Stimulated activated CD8-positive, alpha-beta memory T cell treated with anti-CD3 and anti-CD28 coated beads, Interleukin-4, amount 100 ng/mL, for 24 hours (primary cell): ENCODE measurements around the gene FBN2.
"Not testable (repeated sequence)": the region's sequence is repeated elsewhere in the genome, so short reads cannot be mapped to it uniquely, and the experiment has no call there.

Experiments used
- DNase-seq: peaks from one replicate; pipeline ENCODE4 v3.0.0-alpha.2; 2020; ENCODE audit warnings: low read depth

Gene FBN2

GRCh38 chr5:128478386-128479368 is 59.4 kb downstream of the FBN2 start:
- no peak for DNase-seq

GRCh38 chr5:128477944-128478343 is 60.1 kb downstream of the FBN2 start:
- no peak for DNase-seq

- DNase-seq: no peak
Measured at GRCh38 chr5:128475693-128476092, 62.4 kb downstream of the FBN2 start.

- no peak for DNase-seq
Measured at GRCh38 chr5:128472919-128473318, 65.1 kb downstream of the FBN2 start.

GRCh38 chr5:128472036-128472435 is 66.0 kb downstream of the FBN2 start:
- DNase-seq: no peak

- no peak for DNase-seq
Measured at GRCh38 chr5:128470663-128471062, 67.4 kb downstream of the FBN2 start.

- no peak for DNase-seq
Measured at GRCh38 chr5:128469912-128470311, 68.1 kb downstream of the FBN2 start.

- DNase-seq: no peak
Measured at GRCh38 chr5:128466980-128467379, 71.1 kb downstream of the FBN2 start.

- no peak for DNase-seq
Measured at GRCh38 chr5:128466554-128466953, 71.5 kb downstream of the FBN2 start.

GRCh38 chr5:128464596-128464995 is 73.4 kb downstream of the FBN2 start:
- DNase-seq: no peak

GRCh38 chr5:128462330-128462729 is 75.7 kb downstream of the FBN2 start:
- DNase-seq: no peak

GRCh38 chr5:128457147-128457915 is 80.7 kb downstream of the FBN2 start:
- not testable (repeated sequence) for DNase-seq

- DNase-seq: no peak
Measured at GRCh38 chr5:128455841-128456361, 82.1 kb downstream of the FBN2 start.

GRCh38 chr5:128453121-128453520 is 84.9 kb downstream of the FBN2 start:
- DNase-seq: no peak

GRCh38 chr5:128447224-128447623 is 90.8 kb downstream of the FBN2 start:
- not testable (repeated sequence) for DNase-seq

- no peak for DNase-seq
Measured at GRCh38 chr5:128441941-128442350, 96.1 kb downstream of the FBN2 start.

- DNase-seq: no peak
Measured at GRCh38 chr5:128441165-128441564, 96.9 kb downstream of the FBN2 start.

GRCh38 chr5:128436749-128437188 is 101.3 kb downstream of the FBN2 start:
- DNase-seq: no peak

- no peak for DNase-seq
Measured at GRCh38 chr5:128435861-128436260, 102.2 kb downstream of the FBN2 start.

GRCh38 chr5:128434993-128435392 is 103.1 kb downstream of the FBN2 start:
- DNase-seq: no peak

GRCh38 chr5:128432913-128433440 is 105.1 kb downstream of the FBN2 start:
- DNase-seq: no peak

GRCh38 chr5:128427921-128428320 is 110.1 kb downstream of the FBN2 start:
- DNase-seq: no peak
